Osteoblast (primary cell): ENCODE measurements around the gene SORCS2. TPM values are rescaled to one million over a fixed set of nuclear protein-coding genes. Genes with fewer than 3 reads are reported as not detected.

Experiments
- DNase-seq: peaks from one replicate; pipeline ENCODE4 v3.0.0; 2011; ENCODE audit warnings: low spot score, mixed read lengths; ENCODE audit not compliant: insufficient read length; ENCODE audit errors: missing footprints
- H2AFZ ChIP-seq: 2 replicates; pipeline ENCODE4 v1.6.0; 2011; ENCODE audit warnings: mild to moderate bottlenecking, low read length
- H3K27ac ChIP-seq: 2 replicates; pipeline ENCODE4 v1.5.1; 2011; ENCODE audit warnings: mild to moderate bottlenecking, low read depth, low read length, moderate library complexity
- H3K27me3 ChIP-seq: 2 replicates; pipeline ENCODE4 v1.6.0; 2012; ENCODE audit warnings: mild to moderate bottlenecking, control low read depth, inconsistent platforms, low read length, moderate library complexity; ENCODE audit not compliant: insufficient read depth
- H3K36me3 ChIP-seq: 2 replicates; pipeline ENCODE4 v1.5.1; 2011; ENCODE audit warnings: mild to moderate bottlenecking, low read length, control low read depth, moderate library complexity; ENCODE audit not compliant: insufficient read depth
- H3K4me1 ChIP-seq: 2 replicates; pipeline ENCODE4 v1.5.1; 2011; ENCODE audit warnings: mild to moderate bottlenecking, low read length, control low read depth, moderate library complexity; ENCODE audit not compliant: insufficient read depth
- H3K4me2 ChIP-seq: 2 replicates; pipeline ENCODE4 v1.6.0; 2011; ENCODE audit warnings: mild to moderate bottlenecking, low read length; ENCODE audit not compliant: insufficient read depth
- H3K4me3 ChIP-seq: fragments of 200-600 bp; sonication (generic); 3 replicates; pipeline ENCODE4 v1.5.1; 2012; ENCODE audit warnings: mild to moderate bottlenecking, low read length, inconsistent platforms; ENCODE audit not compliant: insufficient read depth
- H3K79me2 ChIP-seq: 2 replicates; pipeline ENCODE4 v1.6.0; 2012; ENCODE audit warnings: mild to moderate bottlenecking, low read length, control low read depth, inconsistent platforms; ENCODE audit not compliant: insufficient read depth
- H3K9me3 ChIP-seq: 2 replicates; pipeline ENCODE4 v1.5.1; 2011; ENCODE audit warnings: low read depth, low read length, control low read depth
- H4K20me1 ChIP-seq: 2 replicates; pipeline ENCODE4 v1.6.0; 2012; ENCODE audit warnings: mild to moderate bottlenecking, low read length, control low read depth; ENCODE audit not compliant: insufficient read depth
- total RNA-seq: library from RNA; depleted of rRNA; stranded (reverse); fragments of >200 nt; gene quantifications from 2 replicates; pipeline ENCODE4 v1.2.3, GENCODE V29; 2012
- TF ChIP-seq, protein P1 (sequence below): IDR thresholded peaks from 2 replicates; pipeline ENCODE4 v1.5.1; 2011; ENCODE audit warnings: mild to moderate bottlenecking, low read depth, low read length, moderate library complexity; ENCODE audit errors: extremely low read depth

Gene SORCS2
- total RNA-seq, 1 donor: 9.0 TPM

DNA sequence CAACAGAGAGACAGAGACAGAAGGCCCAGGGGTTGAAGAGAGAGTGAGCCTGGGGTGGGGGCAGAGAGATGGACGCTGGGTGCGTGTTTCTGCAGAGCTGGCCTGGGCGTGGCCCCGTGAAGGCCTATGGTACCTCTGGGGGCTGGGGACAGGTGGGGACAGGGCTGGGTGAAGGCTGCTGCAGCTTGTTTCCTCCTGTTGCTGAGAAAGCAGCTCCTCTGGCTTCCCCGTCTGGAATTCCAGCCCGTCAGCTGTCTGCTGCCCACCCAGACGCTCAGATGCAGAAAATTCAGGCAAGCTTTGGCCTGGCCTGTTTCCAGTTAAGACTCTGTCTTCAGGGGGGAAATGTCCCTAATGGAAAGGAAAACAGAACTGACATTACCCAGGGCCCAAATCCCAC is 319.2 kb downstream of the SORCS2 start:
- DNase-seq: no peak
- no peak overlapping the region for H3K4me2 ChIP-seq
- no peak overlapping the region for H2AFZ ChIP-seq
- peaks cover 7% of the 10 kb centered on the region for H3K4me1 ChIP-seq
- peaks cover 10% of the 10 kb centered on the region for H3K27me3 ChIP-seq
- no peaks in the 10 kb centered on the region for H3K79me2 ChIP-seq
- H4K20me1 ChIP-seq: no peaks in the 10 kb centered on the region
- H3K36me3 ChIP-seq: no peaks in the 10 kb centered on the region
- no peak overlapping the region for H3K27ac ChIP-seq
- TF ChIP-seq, protein P1, sequence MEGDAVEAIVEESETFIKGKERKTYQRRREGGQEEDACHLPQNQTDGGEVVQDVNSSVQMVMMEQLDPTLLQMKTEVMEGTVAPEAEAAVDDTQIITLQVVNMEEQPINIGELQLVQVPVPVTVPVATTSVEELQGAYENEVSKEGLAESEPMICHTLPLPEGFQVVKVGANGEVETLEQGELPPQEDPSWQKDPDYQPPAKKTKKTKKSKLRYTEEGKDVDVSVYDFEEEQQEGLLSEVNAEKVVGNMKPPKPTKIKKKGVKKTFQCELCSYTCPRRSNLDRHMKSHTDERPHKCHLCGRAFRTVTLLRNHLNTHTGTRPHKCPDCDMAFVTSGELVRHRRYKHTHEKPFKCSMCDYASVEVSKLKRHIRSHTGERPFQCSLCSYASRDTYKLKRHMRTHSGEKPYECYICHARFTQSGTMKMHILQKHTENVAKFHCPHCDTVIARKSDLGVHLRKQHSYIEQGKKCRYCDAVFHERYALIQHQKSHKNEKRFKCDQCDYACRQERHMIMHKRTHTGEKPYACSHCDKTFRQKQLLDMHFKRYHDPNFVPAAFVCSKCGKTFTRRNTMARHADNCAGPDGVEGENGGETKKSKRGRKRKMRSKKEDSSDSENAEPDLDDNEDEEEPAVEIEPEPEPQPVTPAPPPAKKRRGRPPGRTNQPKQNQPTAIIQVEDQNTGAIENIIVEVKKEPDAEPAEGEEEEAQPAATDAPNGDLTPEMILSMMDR: no peak
- H3K4me3 ChIP-seq: no peak overlapping the region
- H3K9me3 ChIP-seq: no peaks in the 10 kb centered on the region

DNA sequence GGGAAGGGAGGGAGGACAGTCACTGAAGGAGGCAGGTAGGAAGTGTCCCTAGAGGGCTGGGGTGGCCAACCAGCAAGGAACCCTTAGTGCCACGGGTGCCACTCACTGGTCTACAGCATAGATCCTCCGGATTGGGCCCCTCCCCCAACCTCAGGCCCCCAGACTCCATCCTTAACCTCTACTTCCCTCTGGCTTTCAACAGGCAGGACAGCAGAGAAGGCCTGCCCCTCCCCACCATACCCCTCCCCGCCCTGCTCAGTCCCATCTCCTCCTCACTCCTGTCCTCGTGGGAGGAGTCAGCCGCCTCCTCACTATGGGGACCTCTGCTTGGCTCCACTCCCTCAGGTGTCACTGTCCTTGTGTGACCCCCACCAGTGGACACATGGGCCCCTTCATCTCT is 320.1 kb downstream of the SORCS2 start:
- Histone ChIP-seq H3K9me3 (no peaks in the 10 kb centered on the region), H3K4me2 (no peak overlapping the region), H3K36me3 (no peaks in the 10 kb centered on the region), H3K79me2 (no peaks in the 10 kb centered on the region), H3K4me3 (no peak overlapping the region), H3K4me1 (peaks cover 7% of the 10 kb centered on the region), H2AFZ (no peak overlapping the region), H3K27me3 (peaks cover 16% of the 10 kb centered on the region), H3K27ac (no peak overlapping the region), H4K20me1 (no peaks in the 10 kb centered on the region)
- no peak for DNase-seq
- TF ChIP-seq, protein P1: no peak

DNA sequence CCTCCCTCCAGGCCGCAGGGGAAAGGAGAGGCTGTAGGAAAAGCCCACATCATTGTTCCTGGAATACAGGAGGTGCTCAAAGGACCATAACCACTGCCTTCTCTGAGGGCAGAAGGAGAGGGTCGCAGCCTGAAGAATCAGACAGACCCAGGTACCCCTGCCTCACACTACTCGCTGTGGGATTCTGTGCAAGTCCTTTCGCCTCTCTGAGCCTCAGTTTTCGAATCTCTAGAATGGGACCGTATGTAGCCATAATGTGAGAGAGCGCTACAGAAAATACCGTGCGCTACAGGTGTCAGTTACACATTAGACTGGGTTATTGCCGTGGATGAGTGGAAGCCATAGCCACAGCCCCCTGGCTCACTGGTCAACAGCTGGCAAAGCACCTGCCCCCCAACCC is 320.6 kb downstream of the SORCS2 start:
- Histone ChIP-seq H3K27me3 (peaks cover 19% of the 10 kb centered on the region), H3K4me2 (no peak overlapping the region), H2AFZ (no peak overlapping the region), H3K4me1 (peaks cover 7% of the 10 kb centered on the region), H3K9me3 (no peaks in the 10 kb centered on the region), H3K4me3 (no peak overlapping the region), H3K79me2 (no peaks in the 10 kb centered on the region), H3K27ac (no peak overlapping the region), H3K36me3 (no peaks in the 10 kb centered on the region), H4K20me1 (no peaks in the 10 kb centered on the region)
- DNase-seq: no peak
- TF ChIP-seq, protein P1: no peak

DNA sequence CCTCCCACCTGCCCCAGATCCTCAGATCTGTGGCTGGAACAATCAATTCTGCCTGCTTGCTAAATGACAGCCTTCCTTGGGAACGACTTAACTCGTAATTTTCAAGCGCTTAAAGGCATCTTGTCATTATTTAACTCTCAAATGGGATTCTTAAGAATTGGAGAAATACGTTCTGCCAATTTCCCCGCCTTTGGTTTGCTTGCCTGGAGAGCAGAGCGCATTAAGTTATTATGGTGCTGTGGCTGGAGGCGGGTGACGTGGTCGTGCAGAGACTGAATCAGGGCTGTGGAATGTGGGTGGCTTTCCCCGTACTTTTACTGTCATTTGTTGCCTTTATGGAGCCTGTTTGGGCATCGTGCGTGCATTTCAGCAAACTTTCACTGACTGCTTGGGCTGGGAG is 321.3 kb downstream of the SORCS2 start:
- Histone ChIP-seq H3K27ac (no peak overlapping the region), H3K27me3 (peaks cover 26% of the 10 kb centered on the region), H3K4me1 (peaks cover 7% of the 10 kb centered on the region), H3K4me3 (no peak overlapping the region), H3K4me2 (peak overlapping the region; percentile 46), H3K9me3 (no peaks in the 10 kb centered on the region), H2AFZ (no peak overlapping the region), H3K79me2 (no peaks in the 10 kb centered on the region), H3K36me3 (no peaks in the 10 kb centered on the region), H4K20me1 (no peaks in the 10 kb centered on the region)
- TF ChIP-seq, protein P1: no peak
- peak; percentile 97 for DNase-seq
